MCF 10A (cell line): ENCODE measurements around the gene AKR7A2. TPM values are rescaled to one million over a fixed set of nuclear protein-coding genes. Genes with fewer than 3 reads are reported as not detected.
"Not testable (repeated sequence)": the region's sequence is repeated elsewhere in the genome, so short reads cannot be mapped to it uniquely, and the experiment has no call there.

Experiments
- BruUV-seq: library from RNA; stranded (reverse); fragments of 400-500 nt; replicated peaks from 2 replicates; lab custom pipeline; 2021; lab: Mats Ljungman, UMichigan
- CTCF ChIA-PET: fragments of 300-600 bp; sonication (Branson Sonifier 250); formaldehyde crosslinking; extraction: SDS; loops from one replicate; lab custom pipeline; 2021; ENCODE audit warnings: antibody characterized with exemption, inconsistent platforms; lab: Yijun Ruan, JAX
- POLR2A ChIA-PET: fragments of 300-600, 350-650 bp; sonication (Branson Sonifier 250); formaldehyde crosslinking; extraction: SDS; loops from one replicate; lab custom pipeline; 2020; ENCODE audit warnings: antibody characterized with exemption, inconsistent platforms; lab: Yijun Ruan, JAX
- DNase-seq: peaks from one replicate; pipeline ENCODE4 v3.0.0-alpha.2; 2018; ENCODE audit not compliant: unreplicated experiment
- H3K27ac Mint-ChIP-seq: one replicate; pipeline ENCODE4 v1.8.0; 2022; ENCODE audit warnings: mild to moderate bottlenecking, low read depth, mixed read lengths; ENCODE audit not compliant: unreplicated experiment
- H3K27me3 Mint-ChIP-seq: one replicate; pipeline ENCODE4 v1.8.0; 2022; ENCODE audit warnings: mixed read lengths; ENCODE audit not compliant: insufficient read depth, unreplicated experiment
- H3K36me3 Mint-ChIP-seq: one replicate; pipeline ENCODE4 v1.8.0; 2022; ENCODE audit warnings: mild to moderate bottlenecking, moderate library complexity, mixed read lengths; ENCODE audit not compliant: insufficient read depth, unreplicated experiment
- H3K4me1 Mint-ChIP-seq: one replicate; pipeline ENCODE4 v1.8.0; 2022; ENCODE audit warnings: mixed read lengths; ENCODE audit not compliant: insufficient read depth, unreplicated experiment
- H3K4me3 Mint-ChIP-seq: one replicate; pipeline ENCODE4 v1.8.0; 2022; ENCODE audit warnings: mild to moderate bottlenecking, moderate library complexity, mixed read lengths; ENCODE audit not compliant: unreplicated experiment
- H3K9me3 Mint-ChIP-seq: one replicate; pipeline ENCODE4 v1.8.0; 2022; ENCODE audit warnings: mixed read lengths; ENCODE audit not compliant: unreplicated experiment
- CTCF ChIP-seq: fragments of 200-600 bp; IDR thresholded peaks from one replicate; pipeline ENCODE4 v1.8.0; 2022; ENCODE audit warnings: antibody characterized with exemption, mild to moderate bottlenecking; ENCODE audit not compliant: unreplicated experiment
- intact Hi-C: fragments of 100-400 bp; cut with micrococcal nuclease; formaldehyde crosslinking; loops from 2 replicates; pipeline ENCODE4 v1.14.1; 2022
- total RNA-seq: library from RNA; stranded (reverse); gene quantifications from 2 replicates; pipeline ENCODE4 v1.2.3, GENCODE V29; 2022

The AKR7A2 gene
- total RNA-seq, 1 experiment from 2014 or later = 28.7 TPM

- ChIA-PET POLR2A (no interaction called here), CTCF (no interaction called here)
- no peak overlapping the region for H3K27ac Mint-ChIP-seq
- H3K36me3 Mint-ChIP-seq = peaks cover 8% of the 10 kb centered on the region
- no peaks in the 10 kb centered on the region for H3K27me3 Mint-ChIP-seq
- DNase-seq = no peak
- peaks cover 7% of the 10 kb centered on the region for H3K9me3 Mint-ChIP-seq
- no TSS peak for BruUV-seq
- no peak for TF ChIP-seq CTCF
- no peaks in the 10 kb centered on the region for H3K4me1 Mint-ChIP-seq
- no peak overlapping the region for H3K4me3 Mint-ChIP-seq
- intact Hi-C loops = no loop called here
Observed at GRCh38 chr1:19274636-19275035, 37.3 kb downstream of the AKR7A2 start.

- DNase-seq, H3K4me1 Mint-ChIP-seq, H3K4me3 Mint-ChIP-seq, H3K27ac Mint-ChIP-seq, H3K9me3 Mint-ChIP-seq, H3K27me3 Mint-ChIP-seq, intact Hi-C loops, CTCF ChIA-PET, H3K36me3 Mint-ChIP-seq, BruUV-seq: not testable (repeated sequence)
- POLR2A ChIA-PET = interaction anchor here (0.5 kb wide), 2 partner anchors 12 to 223 kb away, joined by 3 read pairs; no protein-coding TSS in a partner anchor
Observed at GRCh38 chr1:19273844-19274531, 38.0 kb downstream of the AKR7A2 start.

DNA sequence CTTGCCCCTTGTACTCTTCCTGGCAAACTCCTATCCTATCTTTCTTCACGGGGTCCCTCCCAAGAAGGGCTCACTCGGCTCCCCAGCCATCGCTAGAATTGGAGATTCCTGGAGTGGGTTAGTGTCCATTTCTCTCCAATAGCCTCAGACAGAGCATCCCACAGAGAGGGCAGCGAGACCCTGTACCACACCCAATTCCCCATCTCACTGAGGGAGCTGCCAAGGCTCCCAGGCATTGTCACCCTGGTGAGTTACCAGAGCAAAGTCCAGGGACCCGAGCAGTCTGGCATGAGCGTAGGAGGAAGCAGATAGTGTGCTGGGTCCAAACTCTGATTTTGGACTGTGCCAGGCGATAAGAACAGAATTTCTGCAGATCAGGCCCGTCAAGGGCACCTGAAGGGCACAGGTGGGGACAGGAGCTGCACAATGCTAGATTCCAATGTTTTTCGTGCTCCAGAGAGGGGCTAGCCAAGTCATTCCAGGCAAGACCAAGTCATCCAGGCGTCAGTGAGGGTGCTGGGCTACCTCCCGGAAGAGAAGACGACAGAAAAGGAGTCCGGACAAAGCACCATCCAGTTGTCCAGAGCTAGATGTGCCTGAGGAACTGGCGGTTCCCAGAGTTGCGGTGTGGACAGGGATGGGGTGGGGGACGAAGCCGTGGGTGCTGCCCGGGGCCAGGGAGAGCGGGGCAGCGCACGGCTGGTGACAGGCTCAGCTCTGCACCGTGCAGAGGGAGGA, 38.7 kb downstream of the AKR7A2 start:
- Mint-ChIP-seq H3K27me3 (no peaks in the 10 kb centered on the region), H3K9me3 (peaks cover 7% of the 10 kb centered on the region), H3K4me1 (no peaks in the 10 kb centered on the region), H3K36me3 (peaks cover 8% of the 10 kb centered on the region), H3K27ac (no peak overlapping the region), H3K4me3 (no peak overlapping the region)
- CTCF ChIA-PET = no interaction called here
- no peak for DNase-seq
- POLR2A ChIA-PET = interaction anchor here (0.5 kb wide), 1 partner anchor 12 kb away, joined by 3 read pairs; no protein-coding TSS in a partner anchor
- no peak for TF ChIP-seq CTCF
- BruUV-seq = no TSS peak
- intact Hi-C loops = no loop called here

DNA sequence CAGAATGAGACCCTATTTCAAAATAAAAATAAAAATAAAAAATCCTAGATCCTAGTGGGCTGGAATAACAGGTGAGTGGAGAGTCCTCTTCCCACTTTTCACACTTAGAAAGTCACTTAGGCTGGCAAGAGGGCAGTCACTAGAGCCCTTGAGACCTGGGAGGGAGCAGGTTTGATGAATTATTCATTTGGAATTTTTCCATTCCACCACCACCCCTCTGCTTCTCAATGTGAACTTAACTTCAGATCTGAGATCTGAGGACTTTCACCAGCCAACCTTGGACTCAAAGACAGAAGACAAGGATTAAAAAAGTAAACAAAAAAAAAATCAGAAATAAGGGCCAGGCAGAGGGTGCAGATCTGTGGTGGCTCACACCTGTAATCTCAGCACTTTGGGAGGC, 39.9 kb downstream of the AKR7A2 start:
- Mint-ChIP-seq H3K4me3 (no peak overlapping the region), H3K27me3 (no peaks in the 10 kb centered on the region), H3K4me1 (no peaks in the 10 kb centered on the region), H3K27ac (no peak overlapping the region), H3K9me3 (peaks cover 7% of the 10 kb centered on the region), H3K36me3 (peaks cover 8% of the 10 kb centered on the region)
- ChIA-PET CTCF (interaction anchor here (0.7 kb wide), 1 partner anchor 216 kb away, joined by 3 read pairs; no protein-coding TSS in a partner anchor), POLR2A (no interaction called here)
- DNase-seq = no peak
- no TSS peak for BruUV-seq
- no peak for TF ChIP-seq CTCF
- intact Hi-C loops = no loop called here

DNA sequence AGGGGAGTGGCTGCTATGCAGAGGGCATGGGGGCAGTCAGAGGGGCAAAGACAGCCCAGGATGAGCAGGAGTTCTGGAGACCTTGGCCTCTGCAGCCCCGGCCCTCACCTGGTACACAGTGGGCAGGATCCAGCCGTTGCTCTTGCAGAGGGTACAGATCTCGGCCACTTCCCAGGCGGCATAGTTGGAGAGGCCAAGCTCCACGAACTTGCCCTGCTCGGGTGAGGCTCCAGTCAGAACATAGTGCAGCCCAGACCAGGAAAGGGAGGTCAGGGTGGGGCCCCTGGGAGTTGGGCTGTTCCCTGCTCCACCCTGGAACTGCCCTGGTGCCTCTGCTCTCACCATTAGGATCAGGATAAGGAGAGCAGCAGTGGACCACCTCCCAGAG, 41.6 kb downstream of the AKR7A2 start:
- H3K9me3 Mint-ChIP-seq, intact Hi-C loops, H3K27ac Mint-ChIP-seq, BruUV-seq, POLR2A ChIA-PET, H3K4me3 Mint-ChIP-seq, H3K36me3 Mint-ChIP-seq, DNase-seq, H3K27me3 Mint-ChIP-seq, H3K4me1 Mint-ChIP-seq, CTCF ChIA-PET: not testable (repeated sequence)
